AG09319 (cell line): ENCODE results near the gene TGFBR3L.

Source experiments
- DNase-seq: peaks from one replicate; pipeline ENCODE4 v3.0.0-alpha.2; 2010; ENCODE audit warnings: low read depth; ENCODE audit errors: extremely low read depth
- CTCF ChIP-seq: IDR thresholded peaks from 2 replicates; pipeline ENCODE4 v1.5.1; 2011; ENCODE audit warnings: low read depth, mild to moderate bottlenecking, inconsistent platforms, low read length, moderate library complexity

Gene TGFBR3L

DNA sequence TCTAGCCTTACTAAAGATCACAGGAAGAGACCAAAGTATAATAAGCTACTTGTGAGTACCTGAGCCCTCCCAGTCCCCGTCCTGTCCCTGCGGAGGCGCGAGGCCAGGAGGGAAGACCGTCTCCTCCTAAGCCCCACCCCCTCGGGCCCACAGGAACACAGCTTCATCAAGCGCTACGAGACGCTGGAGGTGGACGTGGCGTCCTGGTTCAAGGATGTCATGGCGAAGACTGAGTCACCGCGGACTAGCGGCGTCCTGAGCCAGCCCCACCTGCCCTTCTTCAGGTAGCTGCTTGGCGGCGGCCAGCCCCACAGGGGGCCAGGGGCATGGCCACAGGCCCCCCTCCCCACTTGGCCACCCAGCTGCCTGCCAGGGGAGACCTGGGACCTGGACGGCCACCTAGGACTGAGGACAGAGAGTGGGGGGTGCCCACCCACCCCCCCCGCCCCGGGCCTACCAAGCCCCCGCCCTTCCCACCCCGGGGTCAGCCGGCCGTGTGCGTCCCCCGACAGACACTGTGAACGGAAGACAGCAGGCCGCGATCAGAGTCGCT, 2.4 kb upstream of the TGFBR3L start:
- DNase-seq: no peak
- TF ChIP-seq CTCF: no peak

DNA sequence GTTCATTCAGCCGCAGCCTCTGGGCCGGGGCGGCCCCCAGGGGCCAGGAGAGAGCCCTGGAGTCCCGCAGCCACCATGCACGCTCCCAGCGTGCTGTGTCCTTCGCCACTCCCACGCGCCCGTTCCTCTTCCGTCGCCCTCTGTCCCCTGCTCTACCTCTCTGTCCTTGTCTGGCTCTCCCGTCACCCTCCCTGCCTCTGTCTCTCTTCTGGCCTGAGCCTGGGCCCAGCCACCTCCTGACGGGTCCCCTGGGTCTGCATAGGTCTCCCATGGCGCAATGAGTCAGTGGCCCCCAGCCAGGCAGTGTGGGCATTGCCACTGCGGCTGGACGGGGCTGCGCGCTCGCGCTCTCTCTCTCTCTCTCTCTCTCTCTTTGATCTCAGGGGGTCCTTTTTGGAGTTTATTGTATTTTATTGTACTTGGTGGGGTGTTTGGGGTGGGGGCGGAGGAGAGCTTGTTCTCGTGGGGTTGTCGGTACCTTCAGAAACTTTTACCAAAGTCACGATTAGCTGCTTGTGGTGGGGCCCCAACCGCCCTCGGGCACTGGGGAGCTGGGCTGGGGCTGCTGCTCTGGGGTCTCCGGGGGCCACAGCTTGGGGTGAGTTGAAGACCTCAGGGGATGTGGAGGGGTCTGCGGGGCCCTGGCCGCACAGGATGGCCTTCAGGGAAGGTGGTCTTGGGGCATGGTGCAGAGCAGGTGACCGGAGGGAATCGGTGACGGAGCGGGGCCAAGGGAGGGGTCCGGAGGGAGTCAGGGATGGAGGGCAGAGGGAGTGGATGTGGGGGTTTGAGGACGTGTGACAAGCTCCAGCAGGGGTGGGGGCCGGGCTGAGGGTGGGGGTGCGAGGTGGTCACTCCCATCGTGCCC, 1.7 kb upstream of the TGFBR3L start:
- DNase-seq: no peak
- no peak for TF ChIP-seq CTCF

GRCh38 chr19:7913652-7914051, 978 bp upstream of the TGFBR3L start:
- no peak for DNase-seq
- TF ChIP-seq CTCF: no peak

- DNase-seq: no peak
- no peak for TF ChIP-seq CTCF
Observed at GRCh38 chr19:7914099-7914498, 531 bp upstream of the TGFBR3L start.

GRCh38 chr19:7915250-7916102, 846 bp downstream of the TGFBR3L start:
- TF ChIP-seq CTCF: no peak

GRCh38 chr19:7916103-7916954, 1.7 kb downstream of the TGFBR3L start:
- no peak for TF ChIP-seq CTCF

More at GRCh38 chr19:7915250-7916102, 846 bp downstream of the TGFBR3L start:
- DNase-seq: no peak

More at GRCh38 chr19:7916103-7916954, 1.7 kb downstream of the TGFBR3L start:
- DNase-seq: no peak
